Breast epithelium (tissue), 3 donors: ENCODE measurements around the gene MSL1.

Experiments used
- POLR2A ChIP-seq: fragments of 450-650 bp; IDR thresholded peaks from one replicate; pipeline ENCODE4 v1.6.1; 2016; ENCODE audit warnings: antibody characterized with exemption, mild to moderate bottlenecking, moderate library complexity
- POLR2AphosphoS5 ChIP-seq, 3 donors: sonication (generic); formaldehyde crosslinking; IDR thresholded peaks; one replicate each; pipeline ENCODE4 v1.6.1; 2017; ENCODE audit warnings: antibody characterized with exemption in 3 of 3
- TF ChIP-seq, protein P1 (sequence below), 3 donors: fragments of 450-650 bp; IDR thresholded peaks; one replicate each; pipeline ENCODE4 v1.5.1; 2016 to 2017; ENCODE audit warnings: antibody characterized with exemption in 3 of 3, mild to moderate bottlenecking in 3 of 3, moderate library complexity in 3 of 3

- TF ChIP-seq, protein P1, sequence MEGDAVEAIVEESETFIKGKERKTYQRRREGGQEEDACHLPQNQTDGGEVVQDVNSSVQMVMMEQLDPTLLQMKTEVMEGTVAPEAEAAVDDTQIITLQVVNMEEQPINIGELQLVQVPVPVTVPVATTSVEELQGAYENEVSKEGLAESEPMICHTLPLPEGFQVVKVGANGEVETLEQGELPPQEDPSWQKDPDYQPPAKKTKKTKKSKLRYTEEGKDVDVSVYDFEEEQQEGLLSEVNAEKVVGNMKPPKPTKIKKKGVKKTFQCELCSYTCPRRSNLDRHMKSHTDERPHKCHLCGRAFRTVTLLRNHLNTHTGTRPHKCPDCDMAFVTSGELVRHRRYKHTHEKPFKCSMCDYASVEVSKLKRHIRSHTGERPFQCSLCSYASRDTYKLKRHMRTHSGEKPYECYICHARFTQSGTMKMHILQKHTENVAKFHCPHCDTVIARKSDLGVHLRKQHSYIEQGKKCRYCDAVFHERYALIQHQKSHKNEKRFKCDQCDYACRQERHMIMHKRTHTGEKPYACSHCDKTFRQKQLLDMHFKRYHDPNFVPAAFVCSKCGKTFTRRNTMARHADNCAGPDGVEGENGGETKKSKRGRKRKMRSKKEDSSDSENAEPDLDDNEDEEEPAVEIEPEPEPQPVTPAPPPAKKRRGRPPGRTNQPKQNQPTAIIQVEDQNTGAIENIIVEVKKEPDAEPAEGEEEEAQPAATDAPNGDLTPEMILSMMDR (IDR thresholded peaks at IDR 0.05), result no peak
- TF ChIP-seq POLR2A, result no peak
- TF ChIP-seq POLR2AphosphoS5 (IDR thresholded peaks at IDR 0.05), result peak in 1 of 3 donors; percentile 50
Measured at GRCh38 chr17:40072040-40072734, 49.6 kb upstream of the MSL1 start.
